ENCODE measurements around the gene PSMC3.

PSMC3 gene

DNA sequence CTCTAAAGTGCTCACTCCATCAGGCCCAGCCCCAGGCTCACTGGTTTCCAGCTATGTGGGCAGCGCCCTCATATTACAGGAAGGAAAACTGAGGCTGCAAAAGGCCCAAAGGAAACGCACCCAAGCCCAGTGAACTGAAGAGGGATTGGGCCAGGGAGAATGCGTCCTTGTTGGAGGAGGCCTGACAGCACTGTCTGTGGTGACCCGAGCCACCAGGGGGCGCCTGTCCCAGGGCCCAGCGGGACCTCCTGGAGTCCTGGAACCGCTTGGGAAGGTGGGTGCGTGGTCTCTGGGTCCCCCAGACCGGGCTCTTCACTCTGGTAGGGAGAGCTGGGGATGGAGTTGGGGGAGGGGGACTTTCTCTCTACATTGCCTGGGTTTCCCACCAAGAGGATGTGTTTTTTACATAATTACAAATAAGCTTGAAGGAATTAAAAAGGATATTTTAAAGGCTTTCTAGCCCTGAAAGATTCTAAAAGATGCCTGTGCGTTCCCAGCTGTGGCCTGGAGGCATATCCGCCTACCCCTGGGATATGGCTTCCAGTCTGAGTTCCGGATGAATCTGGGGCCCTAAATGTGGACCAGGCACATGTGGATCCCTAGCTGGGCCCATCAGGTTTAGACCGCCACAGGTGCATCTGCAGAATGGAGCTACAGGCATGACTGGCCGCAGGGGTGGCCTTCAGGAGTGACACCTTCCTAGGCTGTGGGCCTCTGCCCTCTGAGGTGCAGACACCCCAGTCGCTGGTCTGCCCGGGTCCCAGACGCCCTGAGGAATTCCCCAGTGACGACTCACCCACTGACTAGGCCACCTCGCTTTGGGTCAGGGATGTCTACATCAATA, 52.1 kb downstream of the PSMC3 start:
- H3K27me3 ChIP-seq (ENCODE audit: insufficient read depth, insufficient read length): no peaks in the 10 kb centered on the region
- no peak for TF ChIP-seq ZNF274 (IDR thresholded peaks at IDR 0.05; ENCODE audit: low read depth, low read length)
- H3K36me3 ChIP-seq (ENCODE audit: insufficient read depth, insufficient read length, low read length): no peaks in the 10 kb centered on the region
- H3K9me3 ChIP-seq (ENCODE audit: insufficient read depth, low read length): no peaks in the 10 kb centered on the region
- H3K9ac ChIP-seq (ENCODE audit: insufficient read length, low read depth): no peak overlapping the region
- peaks cover 26% of the 10 kb centered on the region for H3K4me1 ChIP-seq (ENCODE audit: insufficient read depth, insufficient read length)
- no peak overlapping the region for H3K4me3 ChIP-seq (ENCODE audit: insufficient read length, low read depth)
- peak; percentile 61 for DNase-seq (ENCODE audit: low read depth, low spot score)

DNA sequence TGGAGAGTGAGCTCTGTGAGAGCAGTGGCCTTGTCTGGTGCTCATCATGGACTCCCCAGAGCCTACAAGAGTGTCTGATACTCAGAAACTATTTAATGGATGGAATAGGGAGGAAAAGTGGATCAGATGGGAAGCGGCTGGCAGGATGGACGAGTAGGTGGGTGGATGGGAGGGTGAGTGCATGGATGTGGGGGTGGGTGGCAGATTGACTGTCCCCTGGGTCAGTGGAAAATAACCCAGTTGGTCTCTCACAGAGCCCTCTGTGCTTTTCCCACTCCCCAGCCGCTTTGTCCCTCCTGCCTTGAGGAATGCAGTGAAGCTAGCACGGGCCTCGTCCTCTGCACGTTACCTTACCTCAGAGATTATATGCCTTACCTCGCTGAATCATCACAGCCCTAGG, 53.8 kb downstream of the PSMC3 start:
- H3K36me3 ChIP-seq (ENCODE audit: insufficient read depth, insufficient read length, low read length): no peaks in the 10 kb centered on the region
- peaks cover 23% of the 10 kb centered on the region for H3K4me1 ChIP-seq (ENCODE audit: insufficient read depth, insufficient read length)
- no peak for DNase-seq (ENCODE audit: low read depth, low spot score)

GRCh38 chr11:47369676-47370075, 56.6 kb downstream of the PSMC3 start:
- no peak overlapping the region for H3K4me3 ChIP-seq (ENCODE audit: insufficient read length, low read depth)
- no peak for DNase-seq (ENCODE audit: low read depth, low spot score)
- no peak overlapping the region for H3K9ac ChIP-seq (ENCODE audit: insufficient read length, low read depth)
- peaks cover 8% of the 10 kb centered on the region for H3K4me1 ChIP-seq (ENCODE audit: insufficient read depth, insufficient read length)
- no peaks in the 10 kb centered on the region for H3K36me3 ChIP-seq (ENCODE audit: insufficient read depth, insufficient read length, low read length)
- no peaks in the 10 kb centered on the region for H3K9me3 ChIP-seq (ENCODE audit: insufficient read depth, low read length)
- TF ChIP-seq ZNF274 (IDR thresholded peaks at IDR 0.05; ENCODE audit: low read depth, low read length) (no peak), SUZ12 (IDR thresholded peaks at IDR 0.05; ENCODE audit: extremely low read depth, insufficient read depth, insufficient read length) (no peak), YY1 (IDR thresholded peaks at IDR 0.05; ENCODE audit: insufficient read depth, insufficient read length) (no peak)
- no peaks in the 10 kb centered on the region for H3K27me3 ChIP-seq (ENCODE audit: insufficient read depth, insufficient read length)

More for the DNA sequence above, 53.8 kb downstream of the PSMC3 start:
- Histone ChIP-seq H3K4me3 (ENCODE audit: insufficient read length, low read depth) (no peak overlapping the region), H3K27me3 (ENCODE audit: insufficient read depth, insufficient read length) (no peaks in the 10 kb centered on the region), H3K9ac (ENCODE audit: insufficient read length, low read depth) (no peak overlapping the region), H3K9me3 (ENCODE audit: insufficient read depth, low read length) (no peaks in the 10 kb centered on the region)
- no peak for TF ChIP-seq SUZ12 (IDR thresholded peaks at IDR 0.05; ENCODE audit: extremely low read depth, insufficient read depth, insufficient read length)
- TF ChIP-seq ZNF274 (IDR thresholded peaks at IDR 0.05; ENCODE audit: low read depth, low read length): no peak
- TF ChIP-seq YY1 (IDR thresholded peaks at IDR 0.05; ENCODE audit: insufficient read depth, insufficient read length): no peak

Measured in NT2/D1 (cell line).